Activated CD4-positive, alpha-beta T cell treated with anti-CD3 and anti-CD28 coated beads for 24 hours (primary cell): ENCODE data around the gene TSPAN15.

Source experiments
- DNase-seq, 2 donors: peaks; one replicate each; pipeline ENCODE4 v3.0.0-alpha.2; 2020; ENCODE audit warnings: low read depth in 2 of 2

Gene TSPAN15

GRCh38 chr10:69553328-69553727, 102.1 kb downstream of the TSPAN15 start:
- DNase-seq, result no peak

DNA sequence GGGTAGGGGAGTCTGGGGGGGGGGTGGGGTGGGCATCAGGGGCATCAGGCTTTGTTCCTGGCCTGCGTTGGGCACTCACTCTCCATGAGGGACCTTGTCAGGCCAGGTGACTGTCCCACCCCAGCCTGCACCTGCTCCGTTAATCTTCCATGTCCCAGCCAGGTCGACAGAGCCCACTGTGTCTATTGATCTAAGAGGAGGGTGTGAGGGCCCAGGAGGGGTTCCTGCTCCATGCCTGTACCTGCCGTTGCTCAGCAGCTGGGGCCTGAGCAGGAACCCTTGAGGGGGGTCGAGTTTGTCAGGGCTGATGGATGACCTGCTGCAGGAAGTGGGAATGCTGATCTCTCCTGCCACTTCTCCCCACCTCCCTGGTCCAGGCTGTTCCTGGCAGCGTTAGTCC, 103.3 kb downstream of the TSPAN15 start:
- DNase-seq, result no peak
